GM23248 (cell line): ENCODE measurements around the gene CDA. TPM values are rescaled to one million over a fixed set of nuclear protein-coding genes. Genes with fewer than 3 reads are reported as not detected.

Experiments used
- DNase-seq: peaks from one replicate; pipeline ENCODE4 v3.0.0-alpha.2; 2015
- H2AFZ ChIP-seq: fragments of 200-600 bp; sonication (generic); 2 replicates; pipeline ENCODE4 v1.6.1; 2016; ENCODE audit warnings: antibody characterized with exemption
- H3F3A ChIP-seq: fragments of 200-600 bp; sonication (generic); 2 replicates; pipeline ENCODE4 v1.6.1; 2016; ENCODE audit warnings: mild to moderate bottlenecking, antibody characterized with exemption, mixed run types; ENCODE audit not compliant: insufficient read depth
- H3K27ac ChIP-seq: fragments of 200-600 bp; sonication (generic); 2 replicates; pipeline ENCODE4 v1.5.1; 2016; ENCODE audit warnings: mild to moderate bottlenecking
- H3K27me3 ChIP-seq: fragments of 200-600 bp; sonication (generic); replicated peaks from 2 replicates; pipeline ENCODE4 v1.6.1; 2016; ENCODE audit warnings: mild to moderate bottlenecking; ENCODE audit not compliant: insufficient read depth
- H3K36me3 ChIP-seq: fragments of 200-600 bp; sonication (generic); 2 replicates; pipeline ENCODE4 v1.6.1; 2016; ENCODE audit warnings: low read depth, mild to moderate bottlenecking
- H3K4me1 ChIP-seq: fragments of 200-600 bp; sonication (generic); 2 replicates; pipeline ENCODE4 v1.6.1; 2016; ENCODE audit warnings: mild to moderate bottlenecking; ENCODE audit not compliant: insufficient read depth
- H3K4me2 ChIP-seq: fragments of 200-600 bp; sonication (generic); one replicate; pipeline ENCODE4 v1.6.1; 2016; ENCODE audit warnings: mild to moderate bottlenecking; ENCODE audit not compliant: unreplicated experiment
- H3K4me3 ChIP-seq: fragments of 200-600 bp; sonication (generic); 2 replicates; pipeline ENCODE4 v1.5.1; 2016; ENCODE audit warnings: mild to moderate bottlenecking
- H3K79me2 ChIP-seq: fragments of 200-600 bp; sonication (generic); 2 replicates; pipeline ENCODE4 v1.6.1; 2016; ENCODE audit warnings: mild to moderate bottlenecking; ENCODE audit not compliant: insufficient read depth
- H3K9ac ChIP-seq: fragments of 200-600 bp; sonication (generic); 2 replicates; pipeline ENCODE4 v1.6.1; 2016; ENCODE audit warnings: mild to moderate bottlenecking
- H3K9me2 ChIP-seq: fragments of 200-600 bp; sonication (generic); 2 replicates; pipeline ENCODE4 v1.6.1; 2016; ENCODE audit warnings: mixed run types, mild to moderate bottlenecking, moderate library complexity; ENCODE audit not compliant: insufficient read depth
- H3K9me3 ChIP-seq: fragments of 200-600 bp; sonication (generic); one replicate; pipeline ENCODE4 v1.6.1; 2017; ENCODE audit warnings: low read depth
- H4K20me1 ChIP-seq: fragments of 200-600 bp; sonication (generic); 2 replicates; pipeline ENCODE4 v1.6.0; 2016; ENCODE audit not compliant: insufficient read depth
- EZH2 ChIP-seq: fragments of 200-600 bp; sonication (generic); IDR thresholded peaks from 2 replicates; pipeline ENCODE4 v1.6.1; 2018; ENCODE audit warnings: antibody characterized with exemption, mild to moderate bottlenecking; ENCODE audit not compliant: insufficient read depth, poor library complexity, severe bottlenecking
- EZH2phosphoT487 ChIP-seq: fragments of 200-600 bp; sonication (generic); IDR thresholded peaks from 2 replicates; pipeline ENCODE4 v1.6.1; 2018; ENCODE audit warnings: antibody characterized with exemption, moderate library complexity, mild to moderate bottlenecking, low read depth; ENCODE audit not compliant: insufficient read depth
- WGBS, 2 experiments: methylation state at CpG; one replicate each; pipeline ENCODE4 v1.1.6; 2015 to 2017; ENCODE audit warnings: low lambda C conversion rate in 2 of 2, low coverage in 1 of 2; ENCODE audit errors: missing lambda C conversion rate in 2 of 2; 5-methylcytosine and 5-hydroxymethylcytosine counted together
- in situ Hi-C: fragments of 300-500 bp; cut with MboI; formaldehyde crosslinking; loops from 2 replicates; pipeline ENCODE4 v1.15.0; 2020
- polyA plus RNA-seq: library from polyadenylated mRNA; unstranded; fragments of >200 nt; fragmentation: Nextera tagmentation; extraction: Ambion mirVana; gene quantifications from 2 replicates; pipeline ENCODE4 v1.2.1, GENCODE V29; 2016
- total RNA-seq: library from RNA; depleted of rRNA; stranded (reverse); fragments of >200 nt; shearing (Covaris generic); gene quantifications from 2 replicates; pipeline ENCODE4 v1.2.3, GENCODE V29; 2014

Gene CDA
- total and polyA plus RNA-seq, 2 experiments from 2014 or later = 3.0 to 9.6 TPM

- in situ Hi-C loops = no loop called here
- Histone ChIP-seq H3K9me3 (no peaks in the 10 kb centered on the region), H3K9ac (no peak overlapping the region), H3K4me3 (no peak overlapping the region), H3F3A (peaks cover 20% of the 10 kb centered on the region), H3K27me3 (no peaks in the 10 kb centered on the region), H3K27ac (no peak overlapping the region), H2AFZ (no peak overlapping the region), H3K36me3 (no peaks in the 10 kb centered on the region), H3K4me1 (peaks cover 28% of the 10 kb centered on the region), H4K20me1 (no peaks in the 10 kb centered on the region), H3K4me2 (no peak overlapping the region), H3K9me2 (no peaks in the 10 kb centered on the region), H3K79me2 (no peaks in the 10 kb centered on the region)
- DNase-seq = no peak
- TF ChIP-seq EZH2phosphoT487 = no peak
- TF ChIP-seq EZH2 = no peak
- WGBS, 2 experiments = 95 to 96% methylated on average over 6 of the region's 6 CpGs
Measured at GRCh38 chr1:20609541-20609940, 20.6 kb downstream of the CDA start.

GRCh38 chr1:20610970-20611369 lies 22.1 kb downstream of the CDA start:
- 98 to 100% methylated on average over 2 of the region's 2 CpGs for WGBS, 2 experiments
- Histone ChIP-seq H3K27ac (no peak overlapping the region), H3K27me3 (no peaks in the 10 kb centered on the region), H3K4me1 (peaks cover 23% of the 10 kb centered on the region), H3K9ac (no peak overlapping the region), H3K79me2 (no peaks in the 10 kb centered on the region), H4K20me1 (no peaks in the 10 kb centered on the region), H3K36me3 (no peaks in the 10 kb centered on the region), H3K9me2 (no peaks in the 10 kb centered on the region), H3K4me3 (no peak overlapping the region), H3K4me2 (no peak overlapping the region), H3F3A (peaks cover 20% of the 10 kb centered on the region), H2AFZ (no peak overlapping the region), H3K9me3 (no peaks in the 10 kb centered on the region)
- DNase-seq = no peak
- in situ Hi-C loops = no loop called here
- TF ChIP-seq EZH2phosphoT487 (no peak), EZH2 (no peak)

- peaks cover 26% of the 10 kb centered on the region for H3F3A ChIP-seq
- no peaks in the 10 kb centered on the region for H3K9me3 ChIP-seq
- H2AFZ ChIP-seq = no peak overlapping the region
- H3K9me2 ChIP-seq = no peaks in the 10 kb centered on the region
- H3K4me2 ChIP-seq = no peak overlapping the region
- WGBS, 2 experiments = 90 to 92% methylated on average over 5 of the region's 5 CpGs
- peaks cover 26% of the 10 kb centered on the region for H3K4me1 ChIP-seq
- no peaks in the 10 kb centered on the region for H4K20me1 ChIP-seq
- H3K9ac ChIP-seq = no peak overlapping the region
- no peak overlapping the region for H3K4me3 ChIP-seq
- no peak for TF ChIP-seq EZH2phosphoT487
- TF ChIP-seq EZH2 = no peak
- no peaks in the 10 kb centered on the region for H3K27me3 ChIP-seq
- no peaks in the 10 kb centered on the region for H3K36me3 ChIP-seq
- DNase-seq = no peak
- no peaks in the 10 kb centered on the region for H3K79me2 ChIP-seq
- in situ Hi-C loops = no loop called here
- H3K27ac ChIP-seq = no peak overlapping the region
Measured at GRCh38 chr1:20611652-20612051, 22.8 kb downstream of the CDA start.

GRCh38 chr1:20612221-20612746 lies 23.4 kb downstream of the CDA start:
- H3K27me3 ChIP-seq = no peaks in the 10 kb centered on the region
- WGBS, 2 experiments = 52 to 54% methylated on average over 11 of the region's 11 CpGs
- TF ChIP-seq EZH2phosphoT487 = no peak
- no peak for TF ChIP-seq EZH2
- H3K4me3 ChIP-seq = no peak overlapping the region
- H3F3A ChIP-seq = peaks cover 27% of the 10 kb centered on the region
- no peak overlapping the region for H3K9ac ChIP-seq
- H3K9me2 ChIP-seq = no peaks in the 10 kb centered on the region
- H3K79me2 ChIP-seq = no peaks in the 10 kb centered on the region
- DNase-seq = peak; percentile 67
- in situ Hi-C loops = no loop called here
- H3K27ac ChIP-seq = peak overlapping the region; percentile 95
- no peaks in the 10 kb centered on the region for H3K9me3 ChIP-seq
- no peaks in the 10 kb centered on the region for H3K36me3 ChIP-seq
- no peak overlapping the region for H3K4me2 ChIP-seq
- peak overlapping the region; percentile 67; the same call in 1 of the 2 replicates for H2AFZ ChIP-seq
- peaks cover 26% of the 10 kb centered on the region for H3K4me1 ChIP-seq
- H4K20me1 ChIP-seq = no peaks in the 10 kb centered on the region

GRCh38 chr1:20614131-20614579 lies 25.3 kb downstream of the CDA start:
- Histone ChIP-seq H3K9me3 (no peaks in the 10 kb centered on the region), H3K36me3 (no peaks in the 10 kb centered on the region), H3K27ac (peak overlapping the region; percentile 95), H3K4me2 (no peak overlapping the region), H3K9ac (no peak overlapping the region), H3K4me1 (peaks cover 26% of the 10 kb centered on the region), H3K4me3 (no peak overlapping the region), H3K79me2 (no peaks in the 10 kb centered on the region), H4K20me1 (no peaks in the 10 kb centered on the region), H3K9me2 (no peaks in the 10 kb centered on the region), H3K27me3 (no peaks in the 10 kb centered on the region), H2AFZ (peak overlapping the region; percentile 67), H3F3A (peaks cover 27% of the 10 kb centered on the region)
- WGBS, 2 experiments = 43 to 49% methylated on average over 3 of the region's 3 CpGs
- no peak for TF ChIP-seq EZH2phosphoT487
- no peak for TF ChIP-seq EZH2
- no peak for DNase-seq
- in situ Hi-C loops = no loop called here
